Ramos (cell line): ENCODE measurements around the gene PTPRE.

Source experiments
- in situ Hi-C: fragments of 300-500 bp; cut with MboI; formaldehyde crosslinking; loops from one replicate; pipeline ENCODE4 v1.14.3; 2022; ENCODE audit warnings: low sequenced_read_pairs; ENCODE audit not compliant: unreplicated experiment

Gene PTPRE

DNA sequence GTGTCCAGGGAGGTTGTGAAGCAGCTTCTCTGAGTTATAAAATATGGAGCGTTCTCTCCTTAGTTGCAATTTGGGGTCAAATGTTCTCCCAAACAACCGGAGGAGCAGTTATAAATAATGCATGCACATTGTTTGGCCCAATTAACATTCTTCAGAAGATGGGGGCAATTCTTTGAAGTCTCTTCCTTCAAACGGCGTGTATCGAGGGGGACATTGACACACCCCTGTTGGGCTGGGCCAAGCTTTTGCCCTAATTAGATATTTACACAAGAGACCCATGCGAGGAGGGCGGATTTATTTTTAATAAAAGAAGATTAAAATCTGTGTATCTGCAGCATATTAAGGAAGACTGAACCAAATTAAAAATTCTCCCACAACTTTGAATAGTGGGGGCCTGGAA is 107.3 kb downstream of the PTPRE start:
- in situ Hi-C loops, result loop anchor here (10.0 kb wide), 1 partner anchor 299 kb away; no protein-coding TSS in a partner anchor

DNA sequence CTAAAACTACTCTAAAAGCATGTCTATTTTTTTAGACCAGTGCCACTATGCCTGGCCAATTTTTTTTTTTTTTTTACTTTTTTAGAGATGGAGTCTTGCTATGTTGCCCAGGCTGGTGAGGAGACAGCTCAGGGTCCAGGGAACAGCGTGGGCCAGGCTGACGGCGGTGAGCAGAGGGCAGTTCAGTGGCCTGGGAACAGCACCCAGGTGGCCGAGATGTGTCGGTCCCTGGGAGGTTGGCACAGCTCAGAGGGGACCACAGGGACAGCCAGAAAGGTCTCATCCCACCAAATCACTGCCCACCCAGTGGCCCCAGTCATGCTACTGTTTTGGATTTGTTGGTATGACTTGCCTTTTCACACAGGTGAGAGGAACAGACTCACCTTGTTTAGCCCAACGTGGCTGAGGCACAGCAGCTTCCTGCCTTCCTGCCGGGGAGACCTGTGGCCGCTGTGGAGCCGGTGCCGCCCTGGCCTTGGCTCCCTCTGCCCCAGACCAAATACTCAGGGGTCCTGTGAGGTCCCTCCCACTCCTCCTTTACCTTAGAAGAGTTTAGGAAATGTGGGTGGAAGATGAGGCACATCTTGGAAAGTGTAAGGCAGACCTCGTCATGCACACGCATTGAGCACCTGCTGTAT is 109.6 kb downstream of the PTPRE start:
- in situ Hi-C loops, result loop anchor here (10.0 kb wide), 1 partner anchor 302 kb away; no protein-coding TSS in a partner anchor

DNA sequence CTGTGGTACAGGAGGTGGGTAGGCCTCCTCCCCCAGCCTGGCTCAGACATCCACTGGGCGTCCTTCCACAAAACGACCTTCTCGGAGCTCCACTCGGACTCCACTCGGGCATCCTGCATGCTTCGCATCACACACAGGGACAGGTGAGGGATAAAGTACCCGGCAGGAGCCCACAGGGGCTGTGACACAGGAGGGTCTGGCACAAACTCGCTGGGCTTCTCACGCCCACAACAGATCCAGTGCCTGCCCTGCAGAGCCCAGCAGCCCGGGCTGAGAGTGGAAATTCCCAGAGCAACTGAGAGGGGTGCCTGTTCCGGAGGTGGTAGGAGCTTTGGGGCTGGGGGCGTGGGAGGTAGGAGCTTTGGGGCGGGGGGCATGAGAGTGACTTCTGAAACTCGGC is 110.9 kb downstream of the PTPRE start:
- in situ Hi-C loops, result loop anchor here (10.0 kb wide), 1 partner anchor 303 kb away; no protein-coding TSS in a partner anchor

DNA sequence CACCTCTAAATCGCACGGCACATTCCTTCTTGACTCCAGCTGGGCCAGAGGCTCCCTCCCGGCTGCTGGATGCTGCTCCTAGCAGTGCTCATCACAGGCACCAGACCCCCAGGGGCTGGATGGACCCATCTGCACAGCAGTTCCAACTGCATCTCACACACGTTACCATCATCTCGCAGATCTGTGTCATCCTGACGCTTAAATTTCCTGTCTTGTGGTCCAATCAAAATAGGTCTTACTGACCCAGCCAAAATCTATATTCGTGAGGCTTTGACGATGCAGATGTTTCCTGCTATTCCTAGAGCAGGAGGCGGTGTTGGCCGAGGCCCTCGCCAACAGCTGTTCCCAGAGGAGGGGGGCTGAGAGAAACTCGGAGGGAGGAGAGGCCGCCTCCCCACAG is 111.3 kb downstream of the PTPRE start:
- in situ Hi-C loops, result loop anchor here (10.0 kb wide), 1 partner anchor 303 kb away; no protein-coding TSS in a partner anchor

DNA sequence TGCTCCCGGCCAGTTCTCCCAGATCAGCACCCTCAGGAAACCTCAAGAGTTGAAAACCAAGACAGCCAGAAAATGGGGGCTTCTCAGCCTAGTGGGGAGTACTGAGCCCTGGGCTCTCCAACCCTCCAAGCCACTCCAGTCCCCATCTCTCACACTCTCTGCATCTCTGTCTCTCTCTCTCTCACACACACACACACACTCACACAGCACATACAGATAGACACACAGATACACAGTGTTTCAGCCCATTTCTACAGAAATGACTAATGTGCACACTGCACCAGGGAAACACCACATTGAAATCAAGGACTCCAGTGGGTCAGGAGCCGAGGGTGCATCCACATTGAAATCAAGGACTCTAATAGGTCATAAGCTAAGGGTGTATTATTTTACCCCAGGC is 111.8 kb downstream of the PTPRE start:
- in situ Hi-C loops, result loop anchor here (10.0 kb wide), 1 partner anchor 304 kb away; no protein-coding TSS in a partner anchor

DNA sequence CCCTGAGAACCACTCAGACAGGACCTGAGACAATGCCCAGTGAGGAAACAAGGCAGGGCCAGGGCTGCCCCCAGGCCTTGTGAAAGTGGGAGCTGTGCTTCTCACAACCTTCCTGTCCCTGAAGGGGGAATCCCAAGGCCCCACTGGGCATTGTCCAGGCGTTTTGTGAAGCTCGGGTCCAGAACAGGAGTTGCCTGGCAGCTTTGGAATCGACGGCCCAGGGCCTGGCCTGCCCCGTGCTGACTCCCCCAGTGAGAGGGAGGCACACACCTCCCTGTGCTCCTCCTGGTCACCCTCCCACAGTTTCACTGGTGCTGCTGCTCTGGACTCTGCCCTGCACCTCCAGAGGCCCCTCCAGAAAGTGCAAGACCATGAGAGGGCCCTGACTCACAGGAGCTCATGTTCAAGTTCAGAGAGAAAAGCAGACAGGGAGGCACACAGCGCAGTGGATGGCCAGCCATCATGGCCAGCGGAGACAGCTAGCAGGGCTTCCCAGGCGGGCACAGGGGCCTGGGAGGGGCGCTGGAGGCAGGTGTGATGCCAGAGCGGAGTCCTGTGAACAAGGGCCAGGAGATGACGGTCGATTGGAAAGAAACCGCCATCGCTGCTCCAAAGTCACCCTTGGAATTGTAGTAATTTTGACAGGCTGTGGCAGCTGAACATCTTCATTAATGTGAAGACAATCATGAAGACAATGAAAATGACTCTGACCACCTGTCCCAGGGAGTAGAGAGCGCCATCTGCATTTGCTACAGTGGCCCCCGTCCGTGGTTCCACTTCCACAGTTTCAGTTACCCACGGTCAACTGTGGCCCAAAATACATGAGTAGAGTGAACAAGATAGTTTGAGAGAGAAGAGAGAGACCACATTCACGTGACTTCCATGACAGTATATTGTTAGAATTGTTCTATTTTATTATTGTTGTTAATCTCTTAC is 115.6 kb downstream of the PTPRE start:
- in situ Hi-C loops, result no loop called here

DNA sequence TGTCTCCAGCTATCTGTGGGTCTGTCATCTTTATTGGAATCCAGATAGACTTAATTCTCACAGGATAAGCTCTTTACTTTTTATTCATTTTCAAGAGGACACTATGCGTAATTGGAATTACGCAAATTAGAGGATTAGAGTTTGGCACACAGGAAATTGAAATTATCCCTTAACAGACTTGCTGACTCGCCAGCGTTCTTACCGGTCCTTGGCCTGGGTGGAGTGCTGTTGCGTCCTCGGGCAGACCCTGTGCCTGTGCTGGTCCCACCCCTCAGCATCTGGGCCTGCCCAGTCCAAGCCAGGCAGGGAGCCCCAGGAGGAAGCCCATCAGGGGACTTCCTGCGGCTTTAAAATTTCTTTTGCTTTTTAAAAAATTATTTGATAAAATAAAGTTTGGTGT is 117.5 kb downstream of the PTPRE start:
- in situ Hi-C loops, result no loop called here

DNA sequence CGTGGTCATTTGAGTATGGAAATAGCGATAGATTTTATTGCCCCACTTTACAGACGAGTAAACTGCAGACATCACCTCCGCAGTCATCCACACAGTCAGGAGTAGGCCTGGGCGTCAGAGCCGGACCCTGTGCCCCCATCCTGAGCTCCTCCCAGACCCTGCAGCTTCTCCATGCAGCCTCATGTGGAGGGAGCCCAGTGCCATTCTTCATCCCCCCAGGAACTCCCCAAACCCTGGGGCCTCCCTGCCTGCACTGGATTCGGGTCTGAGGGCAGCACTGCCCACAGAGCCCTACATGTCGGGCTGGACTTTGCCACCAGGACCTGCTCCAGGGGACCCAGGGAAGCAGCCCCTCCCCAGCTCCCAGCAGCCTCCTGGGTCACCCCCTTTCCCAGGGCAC is 118.5 kb downstream of the PTPRE start:
- in situ Hi-C loops, result no loop called here

DNA sequence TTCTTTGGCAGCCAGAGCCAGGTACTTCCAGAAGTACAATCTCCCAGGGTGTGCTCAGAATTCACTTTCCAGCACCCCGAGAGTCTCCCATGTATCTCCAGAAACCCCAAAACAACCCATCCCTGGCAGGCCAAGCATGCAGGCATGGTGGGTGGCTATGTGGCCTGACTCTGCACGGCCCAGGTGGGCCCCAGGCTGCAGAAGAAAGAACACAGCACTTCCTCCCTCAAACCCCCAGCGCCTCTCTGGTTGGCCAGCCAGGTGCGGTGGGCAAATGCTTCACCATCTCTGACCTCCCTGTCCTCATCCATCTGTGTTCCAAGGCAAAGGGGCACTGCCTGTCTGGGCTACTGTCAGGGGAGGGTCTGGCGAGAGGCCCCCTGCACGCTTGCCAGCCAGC is 119.0 kb downstream of the PTPRE start:
- in situ Hi-C loops, result no loop called here

DNA sequence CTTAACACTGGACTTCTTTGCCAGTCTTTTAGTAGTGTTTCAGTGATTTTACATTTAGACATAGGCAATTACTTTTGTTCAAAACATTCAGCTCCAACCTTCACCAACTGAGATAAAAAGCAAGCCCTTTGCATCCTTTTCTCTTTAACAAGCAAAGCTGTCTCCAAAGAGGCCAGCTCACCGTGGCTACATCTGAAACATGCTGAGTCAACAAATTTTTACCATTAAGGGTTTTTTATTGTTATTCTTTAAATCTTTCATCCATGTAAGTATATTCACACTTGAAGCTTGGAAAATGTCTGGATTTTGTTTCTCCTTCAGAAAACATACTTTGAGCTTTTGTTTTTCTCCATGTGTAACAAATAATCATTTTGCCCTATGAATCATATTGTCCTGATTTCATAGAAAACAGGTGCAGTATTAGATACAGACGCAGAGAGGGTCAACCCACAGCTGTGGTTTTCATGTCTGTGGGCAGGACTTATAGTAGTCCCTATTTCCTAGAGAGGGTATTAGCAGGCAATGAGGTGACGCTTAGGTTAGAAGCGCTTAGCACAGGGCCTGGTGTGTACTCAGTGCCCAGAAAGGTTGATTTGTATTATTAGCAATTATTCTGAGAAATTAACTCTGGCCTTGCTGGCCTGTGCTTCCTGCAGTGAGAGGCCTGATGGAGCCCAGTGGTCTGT is 119.9 kb downstream of the PTPRE start:
- in situ Hi-C loops, result no loop called here

DNA sequence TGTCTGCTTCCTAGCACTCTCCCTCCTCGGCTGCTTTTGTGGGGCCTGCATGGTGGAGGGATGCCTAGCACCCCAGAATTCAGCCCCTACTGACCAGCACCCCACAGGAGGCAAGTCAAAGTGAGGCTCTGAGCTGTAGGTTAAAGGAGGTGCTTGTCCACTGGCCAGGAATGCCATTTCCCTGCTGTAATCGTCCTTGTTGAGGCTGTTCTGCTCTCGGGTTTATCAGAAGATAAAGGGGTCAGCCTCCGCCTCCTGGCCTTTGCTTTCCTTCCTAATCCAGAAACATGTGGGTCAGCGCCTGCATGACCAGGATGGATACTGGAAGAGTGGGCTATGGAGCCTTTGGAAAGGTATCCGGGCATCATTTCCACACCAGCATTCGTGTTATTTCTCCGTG is 120.4 kb downstream of the PTPRE start:
- in situ Hi-C loops, result no loop called here

DNA sequence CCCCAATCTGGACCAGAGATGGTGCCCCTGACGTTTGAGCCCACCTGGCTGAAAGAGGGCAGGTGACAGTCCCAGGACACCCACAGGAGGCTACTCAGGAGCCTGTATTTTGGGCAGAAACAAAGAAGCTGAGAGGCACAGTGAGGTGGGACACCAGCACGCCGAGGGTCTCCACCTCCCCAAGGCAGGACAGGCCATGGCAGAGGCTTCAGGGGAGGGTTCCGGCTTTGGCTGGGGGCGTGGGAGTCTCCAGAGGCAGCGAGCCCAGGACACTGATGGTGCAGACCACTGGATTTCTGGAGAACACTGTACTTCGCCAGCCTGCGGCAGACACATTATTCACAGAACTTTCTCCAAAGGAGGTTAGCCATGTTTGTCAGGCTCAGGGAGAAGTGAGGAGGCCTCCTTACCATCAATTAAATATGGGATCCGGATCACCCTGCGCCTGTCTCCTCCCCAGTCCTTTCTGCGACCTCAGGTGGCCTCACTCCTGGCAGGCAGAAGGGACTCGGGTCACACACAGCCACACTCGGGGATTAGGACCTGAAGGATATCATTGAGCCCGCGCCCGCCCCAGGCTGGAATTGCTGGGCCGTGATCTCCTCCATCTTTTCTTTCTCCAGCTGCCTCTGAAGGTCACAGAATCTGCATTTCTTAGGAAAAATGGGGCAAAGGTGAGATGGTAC is 121.1 kb downstream of the PTPRE start:
- in situ Hi-C loops, result no loop called here

DNA sequence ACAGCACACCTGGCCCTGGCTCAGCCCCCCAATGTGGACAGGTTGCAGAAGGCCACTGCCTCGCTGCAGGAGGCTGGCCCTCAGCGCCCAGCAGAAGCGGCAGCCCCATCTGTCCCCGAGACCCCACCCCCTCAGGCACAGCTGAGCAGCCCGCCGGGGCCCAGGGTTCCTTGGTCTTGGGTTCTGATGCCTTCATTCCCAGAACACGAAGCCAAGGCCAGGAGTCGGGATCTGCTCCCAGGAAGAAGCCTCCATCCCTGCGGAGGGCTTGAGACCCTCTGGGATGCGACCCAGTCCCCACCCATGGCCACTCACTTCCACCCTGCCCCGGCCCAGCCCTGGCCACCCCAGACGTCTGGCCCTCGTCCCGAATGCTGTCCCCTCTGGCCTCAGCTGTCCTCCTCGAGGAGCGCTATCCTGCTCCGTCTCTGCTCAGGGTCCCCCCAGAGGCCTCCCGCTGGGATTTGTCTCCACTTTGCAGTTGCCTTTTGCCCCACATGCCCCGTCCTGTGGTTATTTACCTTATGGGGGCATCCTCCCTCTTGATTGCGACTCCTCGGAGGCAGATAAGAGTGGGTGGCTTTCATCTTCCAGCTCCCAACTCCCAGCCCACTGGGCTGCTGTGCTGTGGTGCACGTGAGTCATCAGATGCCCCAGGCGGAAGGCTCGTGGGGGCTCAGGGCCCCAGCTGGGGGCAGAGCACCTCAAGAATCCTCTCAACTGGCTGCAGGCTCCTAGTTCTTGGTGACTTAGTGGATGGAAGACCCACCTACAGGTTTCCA is 121.8 kb downstream of the PTPRE start:
- in situ Hi-C loops, result no loop called here

DNA sequence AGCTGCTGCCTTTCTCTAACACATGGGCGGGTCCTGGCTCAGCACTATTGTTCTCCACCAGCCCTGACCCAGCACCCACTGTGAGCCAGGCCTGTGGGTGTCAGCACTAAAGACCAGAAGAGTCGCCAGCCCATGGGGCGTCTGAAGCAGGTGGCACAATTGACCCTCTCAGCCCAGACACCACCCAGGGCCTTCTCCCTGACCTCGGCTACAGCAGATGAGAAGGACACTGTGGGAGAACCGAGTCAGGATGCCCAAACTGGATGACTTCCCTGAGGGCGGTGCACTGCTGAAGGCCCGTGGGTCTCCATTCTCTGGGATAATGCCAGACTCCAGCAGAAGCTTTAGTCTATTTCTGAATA is 122.4 kb downstream of the PTPRE start:
- in situ Hi-C loops, result no loop called here

DNA sequence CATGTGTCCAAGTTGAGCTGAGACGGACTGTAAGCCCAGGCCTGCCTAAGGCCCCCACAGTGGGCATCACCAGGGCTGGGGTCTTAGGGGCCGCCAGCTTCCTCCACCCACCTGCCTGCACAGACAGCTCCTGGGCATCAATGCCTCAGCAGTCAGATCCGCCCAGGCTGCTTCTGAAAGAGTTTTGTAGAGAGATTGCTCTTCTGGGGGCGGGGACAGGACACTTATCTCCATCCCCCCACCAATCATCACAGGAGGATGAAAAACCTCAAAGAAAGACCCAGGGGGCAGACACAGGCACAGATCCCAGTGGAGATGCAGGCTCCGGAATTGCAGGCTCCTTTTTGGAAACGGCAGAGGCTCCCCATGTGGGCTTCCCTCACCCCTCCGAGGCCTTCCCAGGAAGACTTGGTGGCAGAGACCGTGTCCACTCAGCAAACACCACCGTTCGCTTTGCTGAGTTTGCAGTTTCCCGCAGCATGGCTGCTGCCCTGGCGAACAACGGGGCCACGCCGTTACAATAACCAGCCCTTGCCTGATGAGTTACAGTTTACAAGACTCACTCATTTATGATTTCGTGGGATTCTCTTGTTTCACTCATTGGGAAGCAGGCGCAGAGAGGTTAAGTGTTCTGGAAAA is 122.9 kb downstream of the PTPRE start:
- in situ Hi-C loops, result loop anchor here (5.0 kb wide), 1 partner anchor 42 kb away; no protein-coding TSS in a partner anchor

DNA sequence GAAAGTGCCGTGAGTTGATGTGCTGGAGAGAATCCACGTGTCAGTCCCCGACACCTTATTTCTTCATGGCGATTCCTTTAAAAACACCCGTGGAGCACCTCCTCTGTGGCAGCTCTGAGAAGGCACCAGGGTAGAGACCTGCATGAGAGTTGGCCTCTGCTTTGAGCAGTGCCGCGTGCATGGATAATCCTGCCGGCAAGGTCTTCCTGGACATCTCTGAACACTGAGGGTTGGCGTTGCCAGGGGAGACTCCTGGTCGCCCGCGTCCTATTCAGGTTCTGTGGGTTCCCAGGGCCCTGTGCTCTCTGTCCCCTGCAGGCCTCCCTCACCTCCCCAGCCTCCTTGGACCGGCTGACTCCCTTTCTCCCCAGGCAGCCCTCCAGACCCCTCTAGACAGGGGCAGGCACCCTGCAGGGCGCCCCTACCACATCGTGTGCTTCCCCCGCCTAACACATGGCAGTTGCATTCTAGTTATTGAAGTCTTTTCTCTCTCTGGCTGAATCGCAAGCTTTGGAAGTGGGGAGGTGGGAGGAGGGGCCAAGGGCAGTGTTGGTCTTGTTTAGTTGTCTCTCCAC is 123.7 kb downstream of the PTPRE start:
- in situ Hi-C loops, result loop anchor here (5.0 kb wide), 1 partner anchor 42 kb away; no protein-coding TSS in a partner anchor

DNA sequence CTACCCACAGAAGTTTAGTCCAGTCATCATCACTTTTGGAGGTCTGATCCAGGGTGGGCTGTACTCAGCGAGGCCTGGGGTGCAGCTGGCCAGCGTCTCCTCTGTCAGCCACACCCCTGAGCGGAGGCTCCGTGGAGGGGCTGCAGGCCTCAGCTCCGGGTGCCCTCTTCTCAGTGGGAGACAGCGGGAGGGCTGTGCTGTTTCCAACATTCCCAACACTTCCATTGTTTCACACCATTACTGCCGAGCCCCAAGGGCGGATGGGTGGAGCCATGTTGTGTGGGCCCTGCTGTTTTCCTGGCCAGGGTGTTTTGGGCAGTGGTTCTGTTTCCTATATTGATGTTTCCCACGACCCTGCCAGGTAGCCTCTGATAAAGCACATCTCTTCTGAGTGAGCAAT is 124.3 kb downstream of the PTPRE start:
- in situ Hi-C loops, result loop anchor here (5.0 kb wide), 1 partner anchor 41 kb away; no protein-coding TSS in a partner anchor

DNA sequence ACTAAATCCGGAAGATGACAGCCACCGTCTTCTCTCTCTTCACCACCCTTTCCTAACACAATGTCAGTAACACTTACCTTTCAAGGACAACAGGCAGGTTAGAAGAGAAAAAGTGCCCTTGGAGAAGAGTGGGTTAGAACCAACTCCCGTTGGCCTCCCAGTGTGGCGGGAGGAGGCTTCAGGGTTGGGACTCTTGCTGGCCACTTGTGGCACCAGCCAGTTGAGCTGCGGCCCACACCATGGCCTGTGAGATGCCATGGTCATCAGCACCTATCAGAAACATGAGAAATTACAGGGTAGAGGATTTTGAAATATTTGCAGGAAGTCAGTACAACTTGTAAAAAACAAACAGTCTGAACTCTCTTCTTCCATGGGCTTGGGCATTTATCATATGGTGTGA is 125.6 kb downstream of the PTPRE start:
- in situ Hi-C loops, result loop anchor here (5.0 kb wide), 1 partner anchor 40 kb away; no protein-coding TSS in a partner anchor
